Epithelial cell of esophagus (primary cell): Measurements from ENCODE around the gene ZNF317.

Experiments
- DNase-seq: peaks from one replicate; pipeline ENCODE4 v3.0.0; 2010; ENCODE audit warnings: low read depth
- H3K4me3 ChIP-seq: 2 replicates; pipeline ENCODE4 v1.5.1; 2011; ENCODE audit warnings: mild to moderate bottlenecking, low read length, control low read depth
- TF ChIP-seq, protein P1 (sequence below): IDR thresholded peaks from 2 replicates; pipeline ENCODE4 v1.5.1; 2011; ENCODE audit warnings: low read depth, mild to moderate bottlenecking, low read length, control low read depth, inconsistent platforms; ENCODE audit not compliant: insufficient read depth; ENCODE audit errors: missing control alignments

The ZNF317 gene

DNA sequence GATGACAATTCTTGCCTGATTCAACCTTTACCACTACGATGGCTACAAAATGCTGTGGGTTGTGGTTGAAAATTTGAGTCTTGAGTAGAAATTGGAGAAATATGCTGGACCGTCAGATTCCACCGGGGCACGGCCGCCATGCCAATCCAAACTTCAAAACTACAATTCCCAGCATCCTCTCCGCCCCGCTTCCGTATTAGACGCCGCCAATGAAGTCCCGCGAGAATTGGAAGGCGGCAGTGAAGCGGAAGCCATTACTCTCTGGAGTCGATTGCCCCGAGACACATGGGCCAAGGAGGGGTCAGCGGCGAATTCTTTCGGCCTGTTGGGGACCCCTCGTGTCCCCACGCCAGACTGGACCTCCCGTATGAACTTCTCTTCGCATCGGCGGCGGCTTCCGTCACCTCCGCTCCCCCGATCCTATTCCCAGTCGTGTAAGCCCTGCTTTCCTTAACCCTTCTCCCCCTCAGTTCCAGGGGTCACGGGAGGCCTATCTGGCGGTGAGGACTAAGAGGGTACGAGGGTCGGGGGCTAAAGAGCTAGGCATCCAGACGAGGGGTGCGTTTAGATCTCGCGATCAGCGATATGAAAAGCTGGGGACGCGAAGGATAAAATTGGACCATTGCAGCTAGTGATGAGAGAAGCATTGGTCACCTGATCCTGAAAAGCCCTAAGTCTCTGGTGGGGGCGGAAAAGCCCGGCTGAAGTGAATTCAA lies at the start of gene ZNF317:
Gene ZNF317, plus strand, starts transcription at position 239 of the 716 bp plus-strand sequence. CDS start 15,620 bp downstream, outside the sequence.
- peak within 1 kb of the TSS; percentile 72 for H3K4me3 ChIP-seq
- DNase-seq = peak; percentile 94
- TF ChIP-seq, protein P1, sequence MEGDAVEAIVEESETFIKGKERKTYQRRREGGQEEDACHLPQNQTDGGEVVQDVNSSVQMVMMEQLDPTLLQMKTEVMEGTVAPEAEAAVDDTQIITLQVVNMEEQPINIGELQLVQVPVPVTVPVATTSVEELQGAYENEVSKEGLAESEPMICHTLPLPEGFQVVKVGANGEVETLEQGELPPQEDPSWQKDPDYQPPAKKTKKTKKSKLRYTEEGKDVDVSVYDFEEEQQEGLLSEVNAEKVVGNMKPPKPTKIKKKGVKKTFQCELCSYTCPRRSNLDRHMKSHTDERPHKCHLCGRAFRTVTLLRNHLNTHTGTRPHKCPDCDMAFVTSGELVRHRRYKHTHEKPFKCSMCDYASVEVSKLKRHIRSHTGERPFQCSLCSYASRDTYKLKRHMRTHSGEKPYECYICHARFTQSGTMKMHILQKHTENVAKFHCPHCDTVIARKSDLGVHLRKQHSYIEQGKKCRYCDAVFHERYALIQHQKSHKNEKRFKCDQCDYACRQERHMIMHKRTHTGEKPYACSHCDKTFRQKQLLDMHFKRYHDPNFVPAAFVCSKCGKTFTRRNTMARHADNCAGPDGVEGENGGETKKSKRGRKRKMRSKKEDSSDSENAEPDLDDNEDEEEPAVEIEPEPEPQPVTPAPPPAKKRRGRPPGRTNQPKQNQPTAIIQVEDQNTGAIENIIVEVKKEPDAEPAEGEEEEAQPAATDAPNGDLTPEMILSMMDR = no peak

DNA sequence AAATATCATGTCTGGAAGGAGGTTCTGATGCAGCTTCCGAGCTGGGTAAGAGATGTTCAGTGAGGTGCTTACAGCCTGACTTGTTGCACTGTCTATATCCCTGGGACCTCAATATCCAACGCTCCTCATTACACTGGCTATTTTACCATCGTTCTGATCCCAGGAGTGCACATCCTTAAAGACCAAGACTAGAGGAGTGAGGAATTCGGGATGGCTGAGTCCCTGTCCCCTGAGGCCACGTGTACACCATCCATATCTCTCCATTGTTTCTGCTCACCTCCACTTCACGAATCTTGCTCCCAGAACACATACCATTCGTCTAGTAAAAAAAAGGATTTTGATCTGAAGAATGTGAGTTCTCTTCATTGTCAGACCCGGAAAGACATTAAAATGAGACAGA lies 32.8 kb upstream of the ZNF317 start, which contains the start of gene OR7G2:
Gene OR7G2, minus strand, starts transcription at position 101 of the 400 bp plus-strand sequence. CDS start 4,232 bp downstream, outside the sequence.
- no peak within 1 kb of the TSS for H3K4me3 ChIP-seq
- DNase-seq = no peak
- TF ChIP-seq, protein P1 = no peak

DNA sequence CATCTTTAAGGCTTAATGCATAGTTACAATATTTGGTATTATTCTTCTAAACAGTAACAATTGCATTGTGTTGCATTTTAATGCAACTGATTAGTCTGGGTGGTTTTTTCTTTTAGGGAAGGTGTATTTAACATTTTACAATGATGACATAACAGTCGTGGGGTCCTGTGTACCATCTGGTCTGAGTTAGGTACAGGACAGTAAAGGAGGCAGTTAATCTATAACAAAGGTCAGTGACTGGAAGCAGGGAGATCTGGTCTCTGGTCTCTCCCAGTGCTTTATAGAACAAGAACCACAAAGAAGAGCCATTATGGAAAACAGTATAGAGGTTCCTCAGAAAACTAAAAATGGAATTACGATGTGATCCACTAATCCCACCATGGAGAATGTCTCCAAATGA lies 30.2 kb upstream of the ZNF317 start:
- TF ChIP-seq, protein P1 = no peak
- H3K4me3 ChIP-seq = no peak overlapping the region

DNA sequence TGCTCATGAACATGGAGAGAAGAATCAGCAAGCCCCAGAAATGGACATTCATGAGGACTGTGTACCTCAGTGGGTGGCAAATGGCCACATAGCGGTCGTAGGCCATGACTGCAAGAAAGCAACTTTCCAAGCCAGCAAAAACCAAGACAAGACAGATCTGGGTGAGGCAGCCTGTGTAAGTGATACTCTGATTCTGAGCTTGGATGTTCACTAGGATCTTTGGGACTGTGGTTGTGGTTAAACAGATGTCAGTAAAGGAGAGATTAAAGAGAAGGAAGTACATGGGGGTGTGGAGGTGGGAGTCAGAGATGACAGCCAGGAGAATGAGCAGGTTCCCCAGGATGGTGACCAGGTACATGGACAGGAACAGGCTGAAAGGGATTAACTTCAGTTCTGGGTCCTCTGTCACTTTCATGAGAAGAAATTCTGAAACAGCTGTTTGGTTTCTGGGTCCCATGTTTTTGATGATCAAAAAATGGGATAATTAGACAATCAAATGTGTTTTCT lies 24.8 kb upstream of the ZNF317 start, which contains the start of gene OR7G1:
Gene OR7G1, minus strand, starts transcription at position 457 of the 507 bp plus-strand sequence. Its CDS starts 0 bp downstream, at position 457.
- TF ChIP-seq, protein P1 = no peak
- DNase-seq = no peak

More for the DNA sequence above, 30.2 kb upstream of the ZNF317 start:
- DNase-seq = no peak

DNA sequence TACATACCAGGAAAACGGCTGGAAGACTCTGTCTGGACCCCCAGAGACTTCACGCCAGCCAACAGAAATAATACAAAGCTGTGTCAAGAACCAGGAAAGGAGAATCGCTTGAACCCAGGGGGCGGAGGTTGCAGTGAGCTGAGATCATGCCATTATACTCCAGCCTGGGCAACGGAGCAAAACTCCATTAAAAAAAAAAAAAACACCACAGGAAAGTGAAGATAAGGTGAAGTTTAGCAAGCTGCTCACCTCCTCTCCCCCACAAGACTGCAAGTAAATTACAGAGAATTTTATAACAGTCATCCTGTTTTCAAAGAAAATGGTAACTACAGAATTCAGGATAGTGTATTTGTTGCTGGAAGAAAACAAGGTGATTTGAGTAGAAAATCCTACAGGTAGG lies 23.6 kb upstream of the ZNF317 start:
- no peak overlapping the region for H3K4me3 ChIP-seq
- TF ChIP-seq, protein P1 = no peak
- no peak for DNase-seq

More for the DNA sequence above, 24.8 kb upstream of the ZNF317 start, which contains the start of gene OR7G1:
- H3K4me3 ChIP-seq = no peak within 1 kb of the TSS

DNA sequence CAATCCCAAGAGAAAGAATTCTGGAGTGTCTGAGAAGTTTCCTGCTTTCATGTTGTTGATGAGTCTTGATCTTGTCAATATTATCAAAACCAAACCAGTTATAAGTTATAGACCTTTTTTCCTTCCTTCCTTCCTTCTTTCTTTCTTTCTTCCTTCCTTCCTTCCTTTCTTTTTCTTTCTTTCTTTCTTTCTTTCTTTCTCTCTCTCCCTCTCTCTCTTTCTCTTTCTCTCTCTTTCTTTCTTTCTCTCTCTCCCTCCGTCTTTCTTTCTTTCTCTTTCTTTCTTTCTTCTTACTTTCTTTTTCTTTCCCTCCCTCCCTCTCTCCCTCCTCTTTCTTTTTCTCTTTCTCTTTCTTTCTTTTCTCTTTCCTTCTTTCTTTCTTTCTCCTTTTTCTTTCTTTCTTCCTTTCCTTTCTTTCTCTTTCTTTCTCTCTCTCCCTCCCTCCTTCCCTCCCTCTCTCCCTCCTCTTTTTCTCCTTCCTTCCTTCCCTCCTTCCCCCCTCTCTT lies 13.2 kb upstream of the ZNF317 start, which contains the start of gene OR7G3:
Gene OR7G3, minus strand, starts transcription at position 51 of the 506 bp plus-strand sequence. Its CDS starts 0 bp downstream, at position 51.
- H3K4me3 ChIP-seq = no peak within 1 kb of the TSS
- TF ChIP-seq, protein P1 = no peak
- no peak for DNase-seq
